ENCODE results near the gene TUBA4A.
A peak's percentile ranks its signal among the peaks of the same experiment; 100 is the strongest.

TUBA4A gene

GRCh38 chr2:219229305-219230058, 24.2 kb downstream of the TUBA4A start, which contains the start of the genes ANKZF1 and ATG9A:
Gene ANKZF1 (plus strand): TSS chr2:219229806. CDS start chr2:219230258, 452 bp downstream.
Gene ATG9A (minus strand): TSS chr2:219229636. CDS start chr2:219228024, 1,612 bp downstream.
- peak; percentile 17 for FAIRE-seq

- FAIRE-seq, result no peak
Measured at GRCh38 chr2:219228911-219229304, 24.8 kb downstream of the TUBA4A start.

GRCh38 chr2:219228041-219228910, 25.4 kb downstream of the TUBA4A start:
- no peak for FAIRE-seq

GRCh38 chr2:219225350-219225749, 28.4 kb downstream of the TUBA4A start:
- no peak for FAIRE-seq

DNA sequence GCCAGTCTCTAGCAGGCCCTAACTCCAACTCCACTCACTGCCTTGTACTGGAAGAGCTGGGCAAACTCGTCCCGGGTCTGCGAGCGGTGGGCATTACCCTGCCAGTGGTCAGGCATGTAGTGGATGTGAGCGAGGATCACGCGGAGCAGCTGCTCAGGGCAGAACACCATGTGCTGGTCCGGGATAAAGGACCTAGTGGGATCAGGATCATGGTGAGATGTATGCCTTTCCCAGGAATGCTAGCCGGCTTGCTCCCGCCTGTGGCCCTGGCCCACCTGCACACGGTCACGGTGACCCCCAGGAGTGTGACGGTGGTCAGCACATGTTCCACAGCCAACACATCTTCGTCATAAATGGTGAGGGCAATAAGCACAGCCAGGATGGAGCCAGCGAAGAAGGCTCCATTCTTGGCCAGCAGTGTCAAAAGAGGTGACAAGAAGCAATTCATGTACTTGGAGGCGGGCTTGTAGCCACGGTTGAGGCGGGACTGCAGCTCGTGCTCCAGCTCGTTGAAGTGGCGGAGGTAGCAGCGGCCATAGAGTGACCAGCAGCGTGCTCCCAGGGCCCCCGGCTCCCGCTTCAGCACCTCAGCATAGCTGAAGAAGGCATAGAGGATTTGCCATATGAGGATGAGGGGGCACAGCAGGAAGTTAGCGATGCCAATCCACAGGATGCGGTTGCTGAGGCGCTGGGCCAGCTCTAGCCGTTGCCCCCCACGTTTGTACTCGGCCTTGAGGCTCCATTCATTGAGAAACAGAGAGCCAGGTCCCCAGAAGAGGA, 29.7 kb downstream of the TUBA4A start:
- no peak for FAIRE-seq

GRCh38 chr2:219221957-219222518, 31.7 kb downstream of the TUBA4A start:
- FAIRE-seq, result no peak

GRCh38 chr2:219220652-219221402, 32.9 kb downstream of the TUBA4A start:
- no peak for FAIRE-seq

DNA sequence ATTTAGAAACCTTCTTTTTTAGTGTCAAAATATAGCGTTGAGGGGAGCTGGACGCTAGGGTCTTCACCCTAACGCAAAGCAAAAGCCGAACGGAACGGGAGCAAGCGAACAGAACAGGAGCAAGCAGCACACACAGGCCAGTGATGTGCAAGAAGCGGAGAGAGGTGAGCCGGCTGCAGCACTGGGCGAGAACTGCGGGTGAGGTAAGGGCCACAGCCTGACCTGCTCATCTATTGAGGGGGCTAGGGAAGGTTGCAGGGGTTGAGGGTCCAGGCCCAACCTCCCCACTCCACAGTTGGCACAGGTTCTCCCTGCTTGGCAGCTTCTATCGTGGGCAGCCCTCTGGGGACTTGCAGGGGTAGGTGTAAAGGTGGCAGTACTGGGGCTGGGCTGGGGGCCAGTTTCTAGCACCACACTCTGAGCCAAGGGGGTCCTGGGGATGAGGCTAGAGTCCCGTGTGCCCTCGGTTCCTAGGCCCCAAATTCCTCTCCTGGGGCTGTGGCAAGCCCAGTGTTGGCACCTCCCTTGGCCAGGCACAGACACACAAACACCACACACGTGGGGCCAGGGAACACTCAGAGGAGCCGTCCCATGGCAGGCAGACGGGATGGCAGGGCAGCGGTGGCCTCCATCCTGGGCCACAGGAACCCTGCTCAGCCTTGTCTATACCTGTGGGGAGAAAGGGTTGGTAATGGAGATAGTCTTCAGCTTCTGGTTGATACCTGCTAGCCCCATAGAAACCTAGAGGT, 33.8 kb downstream of the TUBA4A start:
- FAIRE-seq, result no peak

DNA sequence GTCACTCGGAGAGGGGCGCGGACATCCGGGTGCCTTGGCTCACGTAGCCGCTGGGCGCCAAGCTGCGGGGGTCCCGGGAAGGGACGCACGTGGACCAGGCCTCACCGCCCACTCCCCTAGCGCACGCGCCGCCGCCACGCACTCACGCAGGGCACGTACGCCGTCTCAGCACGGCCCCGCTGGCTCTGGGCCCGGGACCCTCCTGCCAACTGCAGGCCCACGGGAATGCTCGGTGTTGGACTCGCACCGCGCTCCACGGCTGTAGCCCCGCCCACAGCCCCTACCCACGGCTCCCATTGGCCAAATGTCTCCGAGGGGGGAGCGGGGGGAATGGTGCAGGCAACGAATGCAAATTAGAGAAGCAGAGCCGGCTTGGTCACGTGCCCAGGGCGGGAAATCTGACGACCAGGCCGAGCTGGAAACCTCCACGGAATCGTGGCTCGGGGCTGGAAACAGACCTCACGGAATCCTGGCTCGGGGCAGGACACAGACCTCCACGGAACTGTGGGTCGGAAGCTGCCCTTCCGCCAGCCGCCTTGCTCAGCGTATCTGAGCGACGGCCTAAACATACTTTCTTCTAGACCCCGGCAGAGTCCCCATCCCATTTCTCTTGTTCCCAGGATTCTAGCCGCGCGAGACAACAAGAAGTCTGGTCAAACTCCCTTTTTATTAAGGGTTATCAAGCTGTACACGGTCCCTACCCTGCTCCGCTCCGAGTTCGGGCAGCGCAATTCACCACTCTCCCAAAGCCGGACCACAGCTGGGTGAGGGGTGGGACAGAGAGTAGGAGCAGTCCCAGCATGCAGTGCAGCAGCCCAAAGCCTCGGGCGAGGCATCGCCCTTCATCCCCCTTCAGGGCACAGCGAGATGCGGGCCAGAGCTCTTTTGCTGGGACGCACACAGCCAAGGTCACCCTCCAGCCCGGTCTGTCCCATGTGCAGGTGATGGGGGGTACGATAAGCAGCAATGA, 34.7 kb downstream of the TUBA4A start, which contains the start of gene ABCB6:
Gene ABCB6 (minus strand): TSS at position 227 of the 970 bp plus-strand sequence. CDS start 285 bp downstream, outside the sequence.
- peak; percentile 51 for FAIRE-seq

DNA sequence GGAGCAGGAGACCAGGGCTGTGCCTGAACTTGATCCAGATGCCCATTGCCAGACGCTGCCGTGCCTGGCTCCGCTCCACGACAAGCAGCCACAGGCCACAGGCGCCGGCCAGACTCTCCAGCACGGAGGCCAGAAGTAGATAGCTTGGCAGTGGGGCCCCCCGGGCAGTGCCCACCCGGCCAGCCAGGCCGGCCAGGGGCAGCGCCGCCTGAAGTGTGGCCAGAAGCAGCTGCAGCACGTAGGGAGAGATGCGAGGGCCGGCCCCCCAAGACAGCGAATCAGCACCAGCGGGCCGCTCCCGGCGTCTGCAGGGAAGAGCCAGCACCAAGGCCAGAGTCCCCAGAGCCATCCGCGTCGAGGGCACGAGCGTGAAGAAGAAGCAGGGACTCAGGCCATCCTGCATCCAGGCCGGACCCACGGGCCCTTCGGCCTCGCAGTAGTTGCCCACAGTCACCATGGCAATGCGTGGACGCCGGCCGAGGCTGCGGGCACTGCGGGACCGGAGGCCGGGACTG, 35.4 kb downstream of the TUBA4A start:
- no peak for FAIRE-seq

DNA sequence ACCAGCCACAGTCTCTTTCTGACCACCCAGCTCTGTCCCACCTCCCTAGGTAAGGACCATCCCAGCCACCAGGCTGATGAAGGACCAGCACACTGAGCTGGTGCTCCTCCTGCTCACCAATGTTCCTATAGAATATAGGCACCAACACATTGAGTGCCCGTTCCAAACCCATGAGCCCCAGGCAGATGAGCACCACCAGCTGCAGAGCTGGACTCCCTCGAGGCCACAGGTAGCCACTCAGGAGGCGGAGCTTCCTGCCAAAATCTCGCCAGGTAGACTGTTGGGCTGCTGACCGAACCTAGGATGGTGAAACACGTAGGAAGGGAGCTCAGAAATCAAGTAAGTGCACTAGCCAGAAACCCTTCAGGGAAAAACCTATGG, 37.2 kb downstream of the TUBA4A start:
- no peak for FAIRE-seq

DNA sequence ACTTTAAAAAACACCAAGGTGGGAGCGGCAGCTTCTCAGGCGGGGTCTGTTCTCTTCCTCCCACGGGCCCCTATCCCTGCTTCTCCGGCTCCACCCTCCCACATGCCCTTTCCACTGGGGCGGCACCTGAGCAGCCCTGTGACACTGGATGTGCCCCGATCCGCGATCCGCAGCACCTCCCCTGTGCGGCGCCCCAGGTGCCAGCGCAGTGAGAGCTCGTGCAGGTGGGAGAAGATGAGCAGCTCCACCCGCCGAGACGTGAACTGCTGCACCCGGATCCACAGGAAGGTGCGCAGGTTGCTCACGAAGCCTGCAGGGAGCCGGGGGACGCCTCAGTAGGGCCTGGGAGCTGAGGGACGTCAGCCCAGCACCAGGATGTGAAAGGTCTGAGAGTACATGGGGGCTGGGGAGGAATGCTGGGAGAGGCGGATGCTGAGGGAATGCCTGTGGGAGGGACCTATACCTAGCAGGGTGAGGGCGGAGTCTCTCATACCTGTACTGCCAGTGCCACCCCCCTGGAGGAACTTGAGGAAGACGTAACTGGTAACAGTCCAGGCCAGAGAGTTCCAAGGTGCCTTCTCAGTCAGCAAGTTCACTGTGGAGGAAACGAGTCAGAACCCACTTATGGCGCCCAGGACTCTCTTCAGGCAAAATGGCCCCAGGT, 37.7 kb downstream of the TUBA4A start:
- FAIRE-seq, result no peak

GRCh38 chr2:219214786-219215185, 38.9 kb downstream of the TUBA4A start:
- FAIRE-seq, result no peak

- FAIRE-seq, result no peak
Measured at GRCh38 chr2:219214141-219214540, 39.6 kb downstream of the TUBA4A start.

DNA sequence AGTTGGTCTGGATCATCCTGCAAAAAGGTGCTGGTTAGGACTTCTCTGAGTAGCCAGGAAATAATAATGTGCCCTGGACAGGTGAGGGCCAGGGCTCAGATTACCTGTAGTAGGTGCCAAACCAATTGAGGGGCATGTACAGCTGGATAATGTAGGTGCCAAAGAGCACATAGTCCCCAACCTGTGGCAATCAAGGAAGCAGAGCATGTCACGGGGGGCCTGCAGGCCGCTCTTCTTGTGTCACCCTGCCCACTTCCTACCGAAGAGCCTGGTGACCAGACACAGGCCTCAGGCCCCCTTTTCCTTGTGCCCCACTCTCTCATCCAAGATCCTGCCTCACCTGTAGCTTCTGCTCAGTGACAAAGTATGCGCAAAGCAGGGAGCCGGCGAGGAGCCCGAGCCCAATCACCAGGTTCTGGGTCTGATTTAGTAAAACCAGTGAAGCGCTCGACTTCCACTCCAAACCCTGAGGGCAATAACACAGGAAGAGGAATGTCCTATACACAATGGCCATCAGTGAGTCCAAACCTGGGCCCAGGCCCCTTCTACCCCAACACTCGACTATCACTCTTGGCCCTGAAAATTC, 40.1 kb downstream of the TUBA4A start:
- no peak for FAIRE-seq

- FAIRE-seq, result no peak
Measured at GRCh38 chr2:219213026-219213415, 40.7 kb downstream of the TUBA4A start.

- no peak for FAIRE-seq
Measured at GRCh38 chr2:219210886-219211362, 42.8 kb downstream of the TUBA4A start.

- FAIRE-seq, result no peak
Measured at GRCh38 chr2:219210196-219210885, 43.4 kb downstream of the TUBA4A start.

Data from islet of Langerhans (tissue), 1 donor.